Measurements from ENCODE around the gene TGM3.

- TF ChIP-seq CTCF (IDR thresholded peaks at IDR 0.05) (no peak), POLR2A (IDR thresholded peaks at IDR 0.05) (no peak)
These were observed 9.7 kb downstream of the TGM3 start for GRCh38 chr20:2305479-2305878.
